ENCODE measurements around the gene CUBN.

The CUBN gene

GRCh38 chr10:17005621-17006566 lies 123.7 kb downstream of the CUBN start:
- no peak for DNase-seq

GRCh38 chr10:17004801-17005380 lies 124.7 kb downstream of the CUBN start:
- no peak for DNase-seq

GRCh38 chr10:17003651-17004286 lies 125.8 kb downstream of the CUBN start:
- no peak for DNase-seq

- DNase-seq = peak; percentile 77
Measured at GRCh38 chr10:17003151-17003550, 126.5 kb downstream of the CUBN start.

- peak; percentile 24 for DNase-seq
Measured at GRCh38 chr10:17001961-17002749, 127.5 kb downstream of the CUBN start.

GRCh38 chr10:17001297-17001744 lies 128.3 kb downstream of the CUBN start:
- DNase-seq = no peak

- DNase-seq = no peak
Measured at GRCh38 chr10:16999665-17000451, 129.8 kb downstream of the CUBN start.

- DNase-seq = no peak
Measured at GRCh38 chr10:16996530-16996964, 133.1 kb downstream of the CUBN start.

- peak; percentile 14 for DNase-seq
Measured at GRCh38 chr10:16995867-16996529, 133.6 kb downstream of the CUBN start.

GRCh38 chr10:16993186-16993585 lies 136.4 kb downstream of the CUBN start:
- DNase-seq = no peak

GRCh38 chr10:16992611-16993119 lies 136.9 kb downstream of the CUBN start:
- no peak for DNase-seq

- DNase-seq = no peak
Measured at GRCh38 chr10:16991011-16991410, 138.6 kb downstream of the CUBN start.

- DNase-seq = no peak
Measured at GRCh38 chr10:16989826-16990293, 139.8 kb downstream of the CUBN start.

GRCh38 chr10:16988900-16989299 lies 140.7 kb downstream of the CUBN start:
- no peak for DNase-seq

- no peak for DNase-seq
Measured at GRCh38 chr10:16987976-16988610, 141.5 kb downstream of the CUBN start.

GRCh38 chr10:16987206-16987621 lies 142.4 kb downstream of the CUBN start:
- no peak for DNase-seq

- DNase-seq = no peak
Measured at GRCh38 chr10:16986406-16987205, 143.0 kb downstream of the CUBN start.

GRCh38 chr10:16986082-16986405 lies 143.6 kb downstream of the CUBN start:
- DNase-seq = no peak

GRCh38 chr10:16984242-16984641 lies 145.4 kb downstream of the CUBN start:
- DNase-seq = no peak

- DNase-seq = no peak
Measured at GRCh38 chr10:16976803-16977202, 152.8 kb downstream of the CUBN start.

Data from CD4-positive, alpha-beta T cell treated with Interleukin-17A for 4 hours (primary cell).